Measurements from ENCODE around the gene YOD1. TPM values are rescaled to one million over a fixed set of nuclear protein-coding genes. Genes with fewer than 3 reads are reported as not detected.

YOD1 gene
- total RNA-seq, 2 experiments from 2014 or later, result 17.9 TPM

DNA sequence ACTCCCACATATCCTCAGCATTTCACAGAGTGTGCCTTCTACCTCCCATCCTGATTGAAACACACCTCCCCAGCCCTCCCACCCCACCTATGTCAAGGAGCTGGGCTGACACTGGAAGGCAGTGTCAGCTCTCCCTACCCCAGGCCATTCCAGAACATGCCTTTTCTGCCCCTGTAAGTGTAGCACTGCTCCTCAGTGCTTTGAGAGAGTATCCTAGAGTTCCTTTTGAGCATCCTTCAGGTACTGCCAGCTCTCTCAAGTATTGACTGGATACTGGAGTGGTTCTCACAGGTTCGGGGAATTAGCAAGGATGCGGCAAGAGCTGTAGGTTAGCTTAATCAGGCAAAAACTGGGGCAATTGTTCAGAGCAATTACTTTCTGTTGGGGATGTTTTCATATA, 40.3 kb downstream of the YOD1 start:
- no peaks in the 10 kb centered on the region for H3K36me3 Mint-ChIP-seq (ENCODE audit: low read depth)
- H3K27ac ChIP-seq (ENCODE audit: low read depth in 1 of 2, low read length in 2 of 2), result no peak overlapping the region
- H3K9me3 ChIP-seq (ENCODE audit: control insufficient read depth in 1 of 2, insufficient read depth in 1 of 2, low read length in 2 of 2), result no peaks in the 10 kb centered on the region
- ATAC-seq (ENCODE audit: poor library complexity) (no peak), DNase-seq (no peak)
- intact Hi-C loops (cut with DNase I, micrococcal nuclease), result no loop called here
- peaks cover 5 to 9% of the 10 kb centered on the region in 2 experiments for H3K27me3 ChIP-seq (ENCODE audit: control insufficient read depth in 1 of 2, insufficient read depth in 2 of 2, low read length in 2 of 2)
- H3K4me1 Mint-ChIP-seq (ENCODE audit: low read depth), result no peaks in the 10 kb centered on the region
- H3K27me3 Mint-ChIP-seq, result peaks cover 15% of the 10 kb centered on the region
- ChIA-PET POLR2A (interaction anchor here (0.7 kb wide), 1 partner anchor 505 kb away, joined by 4 read pairs; no protein-coding TSS in a partner anchor), CTCF (no interaction called here)
- H3K36me3 ChIP-seq (ENCODE audit: insufficient read depth, low read length), result no peaks in the 10 kb centered on the region
- H3K4me1 ChIP-seq (ENCODE audit: insufficient read depth, low read length), result no peaks in the 10 kb centered on the region
- no peak overlapping the region for H3K4me3 Mint-ChIP-seq
- H3K27ac Mint-ChIP-seq, result no peak overlapping the region
- H3K4me3 ChIP-seq (ENCODE audit: low read length), result no peak overlapping the region
- no peaks in the 10 kb centered on the region for H3K9me3 Mint-ChIP-seq
- no peak for TF ChIP-seq CTCF (IDR thresholded peaks at IDR 0.05)

GRCh38 chr1:207009945-207010344, 41.1 kb downstream of the YOD1 start:
- CTCF ChIA-PET, result no interaction called here
- no peak overlapping the region for H3K27ac Mint-ChIP-seq
- POLR2A ChIA-PET, result no interaction called here
- intact Hi-C loops (cut with DNase I, micrococcal nuclease), result no loop called here
- Histone ChIP-seq H3K9me3 (ENCODE audit: control insufficient read depth in 1 of 2, insufficient read depth in 1 of 2, low read length in 2 of 2) (no peaks in the 10 kb centered on the region), H3K4me1 (ENCODE audit: insufficient read depth, low read length) (no peaks in the 10 kb centered on the region), H3K36me3 (ENCODE audit: insufficient read depth, low read length) (no peaks in the 10 kb centered on the region), H3K4me3 (ENCODE audit: low read length) (no peak overlapping the region), H3K27me3 (ENCODE audit: control insufficient read depth in 1 of 2, insufficient read depth in 2 of 2, low read length in 2 of 2) (peaks cover 3 to 4% of the 10 kb centered on the region in 2 experiments), H3K27ac (ENCODE audit: low read depth in 1 of 2, low read length in 2 of 2) (no peak overlapping the region)
- DNase-seq (no peak), ATAC-seq (ENCODE audit: poor library complexity) (no peak)
- no peaks in the 10 kb centered on the region for H3K9me3 Mint-ChIP-seq
- TF ChIP-seq CTCF (IDR thresholded peaks at IDR 0.05), result no peak
- H3K4me3 Mint-ChIP-seq, result no peak overlapping the region
- H3K27me3 Mint-ChIP-seq, result peaks cover 18% of the 10 kb centered on the region
- no peaks in the 10 kb centered on the region for H3K36me3 Mint-ChIP-seq (ENCODE audit: low read depth)
- no peaks in the 10 kb centered on the region for H3K4me1 Mint-ChIP-seq (ENCODE audit: low read depth)

GRCh38 chr1:207009182-207009850, 41.7 kb downstream of the YOD1 start:
- Mint-ChIP-seq H3K36me3 (ENCODE audit: low read depth) (no peaks in the 10 kb centered on the region), H3K4me3 (no peak overlapping the region), H3K27me3 (peaks cover 12% of the 10 kb centered on the region), H3K9me3 (no peaks in the 10 kb centered on the region), H3K4me1 (ENCODE audit: low read depth) (no peaks in the 10 kb centered on the region), H3K27ac (no peak overlapping the region)
- Histone ChIP-seq H3K4me3 (ENCODE audit: low read length) (no peak overlapping the region), H3K27ac (ENCODE audit: low read depth in 1 of 2, low read length in 2 of 2) (no peak overlapping the region), H3K4me1 (ENCODE audit: insufficient read depth, low read length) (no peaks in the 10 kb centered on the region), H3K36me3 (ENCODE audit: insufficient read depth, low read length) (no peaks in the 10 kb centered on the region), H3K9me3 (ENCODE audit: control insufficient read depth in 1 of 2, insufficient read depth in 1 of 2, low read length in 2 of 2) (no peaks in the 10 kb centered on the region), H3K27me3 (ENCODE audit: control insufficient read depth in 1 of 2, insufficient read depth in 2 of 2, low read length in 2 of 2) (peaks cover 0 to 4% of the 10 kb centered on the region in 2 experiments)
- no peak for ATAC-seq (ENCODE audit: poor library complexity)
- POLR2A ChIA-PET, result no interaction called here
- no peak for TF ChIP-seq CTCF (IDR thresholded peaks at IDR 0.05)
- CTCF ChIA-PET, result no interaction called here
- intact Hi-C loops (cut with DNase I, micrococcal nuclease), result no loop called here
- no peak for DNase-seq

Data from CD4-positive, alpha-beta T cell (primary cell).